ENCODE measurements around the gene ZFAND2B.
"Not testable (repeated sequence)": the region's sequence is repeated elsewhere in the genome, so short reads cannot be mapped to it uniquely, and the experiment has no call there.

The ZFAND2B gene

GRCh38 chr2:219252570-219252899 lies 46.0 kb downstream of the ZFAND2B start:
- FAIRE-seq: no peak

- FAIRE-seq: no peak
Measured at GRCh38 chr2:219252900-219253752, 46.5 kb downstream of the ZFAND2B start, which contains the start of gene TUBA4B. TSS of gene TUBA4B (plus strand) at chr2:219253243. CDS start at chr2:219253408, 165 bp downstream.

GRCh38 chr2:219253753-219254589 lies 47.4 kb downstream of the ZFAND2B start, which contains the start of gene TUBA4A:
TSS of gene TUBA4A (minus strand) at chr2:219253918. CDS start at chr2:219253858, 60 bp downstream.
- FAIRE-seq: no peak

GRCh38 chr2:219254590-219255201 lies 48.1 kb downstream of the ZFAND2B start:
- no peak for FAIRE-seq

- not testable (repeated sequence) for FAIRE-seq
Measured at GRCh38 chr2:219258942-219259341, 52.4 kb downstream of the ZFAND2B start.

Data from colon (tissue), 2 donors.